T-helper 22 cell (primary cell): Measurements from ENCODE around the gene FOXK2.

Source experiments
- DNase-seq: peaks from one replicate; pipeline ENCODE4 v3.0.0-alpha.2; 2020; ENCODE audit warnings: low read depth

The FOXK2 gene

DNA sequence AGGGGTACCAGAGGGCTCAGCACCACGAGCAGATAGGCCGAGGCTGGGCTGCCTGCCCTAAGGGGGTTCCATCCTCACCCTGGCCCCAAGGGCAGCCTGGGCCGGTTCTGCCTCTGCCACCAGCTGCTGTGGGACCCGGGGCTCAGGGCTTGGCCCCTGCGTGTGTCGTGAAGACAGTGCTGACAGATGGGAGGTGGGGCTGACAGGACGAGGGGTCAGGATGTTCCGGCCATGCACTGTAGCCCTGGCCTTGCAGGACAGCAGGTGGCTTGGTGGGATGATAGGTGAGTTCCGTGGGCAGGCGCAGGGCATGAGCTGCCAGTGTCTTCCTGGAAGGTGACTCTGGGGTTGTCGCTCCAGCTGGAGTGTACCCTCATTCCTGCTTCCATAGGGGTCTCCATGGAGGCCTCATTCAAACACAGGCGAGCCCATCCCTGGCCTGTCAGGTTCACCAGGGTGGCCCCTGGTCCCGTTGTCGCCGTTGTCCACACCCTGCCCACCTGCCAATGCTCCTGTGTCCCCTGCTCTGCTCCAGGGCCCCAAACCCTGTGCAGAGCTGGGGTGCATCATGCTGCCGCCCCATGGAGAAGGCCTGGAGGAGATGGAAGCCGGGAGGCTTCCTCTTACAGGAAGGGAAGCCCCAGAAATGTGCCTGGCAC lies 71.5 kb downstream of the FOXK2 start:
- no peak for DNase-seq

DNA sequence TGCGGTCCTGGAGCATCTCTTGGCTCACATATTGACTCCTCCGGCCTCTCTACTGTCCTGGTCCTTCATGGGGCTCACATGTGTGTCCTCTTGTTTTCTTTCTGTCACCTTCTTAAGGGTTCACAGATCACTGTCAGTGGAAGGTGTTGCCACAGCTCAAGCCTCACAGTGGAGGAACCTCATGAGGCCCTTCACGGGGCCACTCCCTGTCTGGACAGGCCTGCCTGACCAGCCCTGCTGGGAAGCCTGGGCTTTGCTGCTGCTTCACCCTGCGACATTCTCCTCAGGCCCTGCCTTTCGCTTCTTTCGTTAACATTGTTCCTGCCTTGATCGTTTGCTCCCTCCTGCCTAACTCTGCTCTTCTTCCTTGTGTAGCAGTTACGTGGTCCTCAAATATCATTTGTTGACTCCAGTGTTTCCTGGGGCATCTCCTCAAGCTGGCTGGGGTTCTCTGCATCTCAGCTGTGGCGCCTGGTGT lies 72.8 kb downstream of the FOXK2 start:
- no peak for DNase-seq

GRCh38 chr17:82592767-82593589 lies 73.4 kb downstream of the FOXK2 start:
- peak; percentile 64 for DNase-seq

- no peak for DNase-seq
Measured at GRCh38 chr17:82593590-82594087, 74.1 kb downstream of the FOXK2 start.

- DNase-seq, result no peak
Measured at GRCh38 chr17:82594571-82594970, 75.0 kb downstream of the FOXK2 start.

GRCh38 chr17:82595893-82596292 lies 76.4 kb downstream of the FOXK2 start:
- DNase-seq, result no peak

DNA sequence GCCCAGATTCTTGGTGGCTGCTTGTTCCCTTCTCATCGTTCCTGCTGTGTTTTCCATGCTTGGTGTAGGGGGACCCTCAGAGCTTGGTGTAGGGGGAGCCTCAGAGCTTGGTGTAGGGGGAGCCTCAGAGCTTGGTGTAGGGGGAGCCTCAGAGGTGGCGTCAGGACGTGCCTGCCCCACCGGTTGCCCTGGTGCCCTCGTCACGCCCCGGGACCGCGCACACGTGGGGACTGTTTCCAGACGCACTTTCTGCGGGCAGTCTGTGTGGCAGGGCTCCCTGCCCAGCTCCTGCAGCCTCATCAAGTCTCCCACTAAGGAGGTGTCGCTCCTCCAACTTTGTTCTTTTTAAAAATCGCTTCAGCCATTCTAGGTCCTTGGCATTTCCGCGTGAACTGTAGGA lies 76.8 kb downstream of the FOXK2 start:
- no peak for DNase-seq

DNA sequence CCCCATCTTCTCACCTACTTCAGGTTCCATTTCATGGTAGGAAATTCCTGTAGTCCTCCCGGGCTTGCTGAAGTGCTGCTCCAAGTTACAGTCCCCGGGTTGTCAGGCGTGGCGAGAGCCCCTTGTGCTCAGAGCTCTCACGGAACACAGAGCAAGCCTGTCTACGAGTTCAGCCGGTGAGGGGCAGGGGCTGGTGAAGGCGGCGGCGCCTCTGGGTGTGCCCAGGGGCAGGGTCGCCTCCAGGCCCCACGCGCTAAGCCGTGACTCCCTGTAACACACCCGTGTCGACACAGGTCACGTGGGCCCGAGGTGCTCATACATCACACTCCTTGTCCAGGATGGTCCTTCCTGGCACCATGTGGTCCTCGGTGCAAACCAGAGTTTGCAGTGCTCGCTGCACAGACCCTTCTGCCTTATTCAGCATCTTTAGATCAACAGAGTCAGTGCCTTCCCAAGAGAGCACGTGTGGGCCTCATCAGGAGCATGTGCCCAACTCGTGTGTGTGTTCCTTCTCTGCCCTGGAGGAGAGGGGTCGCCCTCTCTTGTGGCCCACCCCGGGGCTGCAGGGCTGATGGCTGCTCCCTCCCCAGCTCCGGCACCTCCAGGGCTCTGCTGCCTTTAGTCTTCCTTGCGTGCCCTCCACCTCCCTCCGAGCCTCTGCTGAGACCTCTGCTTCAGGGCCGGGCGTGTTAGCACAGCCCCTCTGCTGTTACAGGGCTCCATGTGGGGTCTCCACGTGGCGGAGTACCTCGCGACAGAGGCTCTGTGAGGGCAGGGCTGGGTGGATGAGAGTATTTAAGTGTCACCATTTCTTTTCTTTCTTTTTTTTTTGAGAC lies 77.5 kb downstream of the FOXK2 start:
- DNase-seq, result no peak

GRCh38 chr17:82598256-82599119 lies 79.0 kb downstream of the FOXK2 start:
- DNase-seq, result no peak

GRCh38 chr17:82599674-82600661 lies 80.4 kb downstream of the FOXK2 start:
- no peak for DNase-seq

- DNase-seq, result no peak
Measured at GRCh38 chr17:82600731-82601446, 81.4 kb downstream of the FOXK2 start.

DNA sequence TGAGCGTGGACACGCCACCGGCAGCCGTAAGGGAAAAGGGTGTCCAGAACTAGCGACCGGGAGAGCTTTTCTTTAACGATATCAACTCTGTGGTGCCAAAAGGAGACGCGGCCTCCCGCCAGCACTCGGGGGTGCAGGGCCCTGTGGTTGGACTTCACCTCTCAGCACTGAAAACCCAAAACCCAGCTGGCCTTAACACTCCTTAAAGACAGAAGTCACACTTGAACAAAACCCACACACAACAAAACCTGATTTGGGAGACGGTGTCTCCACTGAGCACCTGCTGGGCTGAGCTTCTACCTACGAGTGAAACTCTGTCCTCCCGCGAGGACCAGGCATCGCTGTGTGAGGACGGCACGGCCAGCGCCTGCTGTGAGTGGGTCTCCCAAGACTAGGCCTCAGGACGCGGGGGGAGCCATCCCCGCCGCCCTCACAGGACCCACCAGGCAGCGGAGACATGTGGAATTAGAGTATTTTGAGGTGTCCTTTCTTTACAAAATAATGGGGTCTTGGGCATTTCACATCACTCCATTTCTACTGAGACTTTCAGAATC lies 82.0 kb downstream of the FOXK2 start:
- DNase-seq, result no peak

GRCh38 chr17:82602487-82602886 lies 83.0 kb downstream of the FOXK2 start:
- no peak for DNase-seq

DNA sequence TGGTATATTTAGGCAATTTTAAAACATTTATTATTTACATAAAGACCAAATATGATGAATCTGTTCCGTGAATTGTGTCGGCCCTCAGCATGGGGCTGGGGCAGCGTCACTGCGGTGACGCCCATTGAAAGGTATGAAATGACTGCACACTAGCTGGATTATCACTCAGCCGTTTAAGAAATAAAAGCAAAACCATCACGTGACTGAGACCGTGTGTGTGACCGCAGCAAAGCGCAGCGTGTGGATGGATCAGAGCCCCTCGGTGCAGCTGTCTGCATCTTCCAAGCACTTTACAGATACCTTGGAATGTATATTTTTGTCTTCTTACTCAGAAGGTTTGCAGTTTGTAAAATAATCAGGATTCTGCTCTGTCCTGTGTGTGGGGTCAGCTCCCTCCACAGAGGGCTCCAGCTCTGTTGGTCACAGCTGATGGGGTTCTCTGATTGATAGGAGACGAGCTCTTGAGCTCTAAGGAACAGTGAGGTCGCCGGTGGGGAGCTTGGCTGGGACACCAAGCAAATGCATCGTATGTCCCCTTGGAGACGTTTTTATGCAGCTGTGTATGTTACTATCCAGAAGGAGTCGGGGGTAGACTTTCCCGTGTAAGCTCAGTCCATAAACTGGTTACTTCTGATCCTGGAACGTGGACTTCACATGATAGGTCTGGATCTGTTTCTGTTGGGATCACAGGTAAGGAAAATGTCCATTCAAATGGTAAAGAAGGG lies 83.6 kb downstream of the FOXK2 start:
- no peak for DNase-seq

DNA sequence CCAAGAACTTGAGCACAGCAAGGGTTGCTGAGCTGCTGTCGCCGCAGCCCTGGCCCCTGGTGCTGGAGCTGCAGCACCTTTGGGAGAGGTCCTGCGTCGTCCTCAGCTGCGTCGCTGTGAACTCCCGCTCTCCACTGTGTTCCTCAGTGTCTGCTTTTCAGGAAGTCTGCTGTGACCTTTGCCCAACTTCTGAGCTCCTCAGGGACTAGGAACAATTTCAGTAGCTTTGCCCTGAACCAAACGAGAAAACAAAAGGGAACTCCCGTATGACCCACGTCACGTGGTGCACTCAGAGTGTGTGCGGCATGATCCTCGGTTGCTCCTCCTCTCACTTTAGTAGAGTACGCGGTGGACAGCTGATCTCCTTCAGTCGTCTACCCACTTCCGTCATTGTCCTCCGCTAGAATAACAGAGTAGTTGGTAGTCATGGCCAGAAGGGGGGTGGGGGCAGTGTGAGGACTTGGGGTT lies 84.5 kb downstream of the FOXK2 start:
- DNase-seq, result no peak

DNA sequence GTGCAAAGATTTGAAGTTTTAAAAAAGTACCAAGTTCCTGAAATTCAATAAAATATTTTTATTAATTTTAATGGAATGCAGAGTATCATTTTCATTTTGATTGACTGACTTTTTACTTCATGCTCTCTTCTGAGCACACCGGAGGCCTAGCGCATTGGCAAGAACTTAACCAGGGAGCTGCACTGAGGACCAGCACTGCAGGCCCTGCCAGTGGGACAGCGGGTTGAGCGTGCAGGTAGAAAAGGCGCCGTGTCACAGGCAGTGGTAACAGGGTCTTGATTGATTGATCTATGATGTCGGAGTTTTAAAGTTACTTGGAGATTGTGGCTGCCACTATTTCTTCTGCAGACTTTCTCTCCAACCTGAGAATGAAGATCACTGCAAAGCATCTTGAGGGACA lies 85.0 kb downstream of the FOXK2 start:
- DNase-seq, result no peak

GRCh38 chr17:82605939-82606600 lies 86.5 kb downstream of the FOXK2 start:
- DNase-seq, result no peak

GRCh38 chr17:82608816-82609215 lies 89.3 kb downstream of the FOXK2 start:
- no peak for DNase-seq
